AG09319 (cell line): ENCODE measurements around the gene KRT6B.

Source experiments
- DNase-seq: peaks from one replicate; pipeline ENCODE4 v3.0.0-alpha.2; 2010; ENCODE audit warnings: low read depth; ENCODE audit errors: extremely low read depth
- CTCF ChIP-seq: IDR thresholded peaks from 2 replicates; pipeline ENCODE4 v1.5.1; 2011; ENCODE audit warnings: low read depth, mild to moderate bottlenecking, inconsistent platforms, low read length, moderate library complexity

Gene KRT6B

DNA sequence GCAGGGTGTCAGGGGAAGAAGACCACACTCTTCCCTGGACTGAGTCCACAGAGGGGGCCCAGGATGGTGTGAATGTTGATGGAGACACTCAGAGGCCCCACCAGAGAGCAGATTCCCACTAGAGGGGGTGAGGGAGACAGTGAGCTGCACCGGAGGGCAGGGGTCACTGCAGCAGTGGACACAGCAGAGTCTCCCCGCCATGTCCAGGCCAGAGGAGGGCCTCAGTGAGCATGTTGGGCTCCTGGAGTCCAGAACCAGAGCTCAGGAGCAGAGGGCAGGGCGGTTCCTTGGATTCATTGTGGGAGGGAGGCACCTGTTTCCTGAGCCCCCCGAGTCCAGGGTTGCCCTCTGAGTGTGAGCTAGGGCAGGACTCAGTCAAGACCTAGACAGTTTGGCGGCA, 44.0 kb downstream of the KRT6B start:
- no peak for DNase-seq
- no peak for TF ChIP-seq CTCF

- DNase-seq: no peak
- no peak for TF ChIP-seq CTCF
These were observed 46.0 kb downstream of the KRT6B start, which contains the start of gene KRT82 for GRCh38 chr12:52405922-52406385. Gene KRT82 (minus strand): TSS chr12:52406335. CDS start chr12:52406277, 58 bp downstream.

- TF ChIP-seq CTCF: no peak
- no peak for DNase-seq
These were observed 47.0 kb downstream of the KRT6B start for GRCh38 chr12:52404951-52405350.

- no peak for TF ChIP-seq CTCF
- DNase-seq: no peak
These were observed 48.4 kb downstream of the KRT6B start for GRCh38 chr12:52403561-52403960.

GRCh38 chr12:52402873-52403540, 48.9 kb downstream of the KRT6B start:
- no peak for DNase-seq
- TF ChIP-seq CTCF: no peak

DNA sequence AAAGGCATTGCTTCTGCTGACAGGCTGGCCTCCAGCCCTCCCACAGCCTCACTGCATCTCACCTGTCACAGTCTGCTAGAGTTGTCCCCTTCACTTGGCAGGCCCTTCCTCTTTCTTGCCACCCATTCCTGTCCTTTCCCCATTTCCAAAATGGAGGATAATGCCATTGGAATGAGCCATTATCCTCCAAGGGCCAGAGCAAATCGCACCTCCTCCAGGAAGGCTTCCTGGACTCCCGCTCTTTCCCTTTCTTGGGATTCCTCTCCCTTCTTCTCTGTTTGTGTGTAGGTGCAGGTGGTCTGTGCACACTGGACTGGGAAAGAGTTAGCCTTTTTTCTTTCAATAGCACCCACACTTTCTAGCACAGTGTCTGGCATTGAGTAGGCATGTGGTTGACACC, 49.6 kb downstream of the KRT6B start:
- no peak for DNase-seq
- no peak for TF ChIP-seq CTCF

DNA sequence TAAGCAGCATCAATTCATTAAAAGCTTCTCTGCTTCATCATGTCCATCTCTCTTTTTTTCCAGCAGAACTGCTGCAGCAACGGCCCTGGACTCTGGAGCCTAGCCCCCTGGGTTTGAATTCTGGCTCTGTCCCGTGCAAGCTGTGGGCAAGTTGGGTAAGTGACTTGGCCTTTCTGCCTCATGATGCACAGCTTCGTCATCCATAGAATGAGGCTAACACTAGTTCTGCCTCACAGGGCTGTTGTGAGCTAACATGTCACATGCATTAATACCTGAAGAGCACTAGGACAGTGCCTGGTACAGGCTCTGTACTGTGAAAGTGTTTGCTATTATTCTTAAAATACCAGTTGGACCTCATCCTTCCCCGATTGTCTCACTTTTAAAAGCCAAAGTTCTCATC, 50.0 kb downstream of the KRT6B start:
- TF ChIP-seq CTCF: no peak

More for the DNA sequence above, 50.0 kb downstream of the KRT6B start:
- DNase-seq: no peak
